GM13977 (cell line): Measurements from ENCODE around the gene DMD.

Source experiments
- DNase-seq: peaks from one replicate; pipeline ENCODE4 v3.0.0; 2012; ENCODE audit warnings: low spot score
- in situ Hi-C: fragments of 300-500 bp; cut with MboI; formaldehyde crosslinking; loops from one replicate; pipeline ENCODE4 v1.12.0; 2022; ENCODE audit warnings: low sequenced_read_pairs, low pct_unique_long_range_greater_than_20kb, mixed read lengths, inconsistent platforms; ENCODE audit not compliant: unreplicated experiment
- TF ChIP-seq, protein P1 (sequence below): IDR thresholded peaks from 2 replicates; pipeline ENCODE4 v1.5.1; 2012; ENCODE audit warnings: mild to moderate bottlenecking, control low read depth; ENCODE audit not compliant: insufficient read depth; ENCODE audit errors: extremely low read depth, missing control alignments

Gene DMD

DNA sequence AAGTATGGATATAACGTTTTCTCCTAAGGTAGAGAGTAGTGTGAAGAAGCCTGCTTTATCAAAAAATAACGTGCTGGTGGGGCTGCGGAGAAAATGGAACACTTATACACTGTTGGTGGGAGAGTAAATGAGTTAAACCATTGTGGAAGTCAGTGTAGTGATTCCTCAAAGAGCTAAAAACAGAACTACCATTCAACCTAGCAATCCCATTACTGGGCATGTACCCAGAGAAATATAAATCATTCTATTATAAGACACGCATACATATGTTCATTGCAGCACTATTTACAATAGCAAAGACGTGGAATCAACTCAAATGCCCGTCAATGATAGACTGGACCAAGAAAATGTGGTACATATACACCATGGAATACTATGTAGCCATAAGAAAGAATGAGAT is 196.4 kb downstream of the DMD start:
- no peak for DNase-seq
- in situ Hi-C loops = no loop called here
- TF ChIP-seq, protein P1, sequence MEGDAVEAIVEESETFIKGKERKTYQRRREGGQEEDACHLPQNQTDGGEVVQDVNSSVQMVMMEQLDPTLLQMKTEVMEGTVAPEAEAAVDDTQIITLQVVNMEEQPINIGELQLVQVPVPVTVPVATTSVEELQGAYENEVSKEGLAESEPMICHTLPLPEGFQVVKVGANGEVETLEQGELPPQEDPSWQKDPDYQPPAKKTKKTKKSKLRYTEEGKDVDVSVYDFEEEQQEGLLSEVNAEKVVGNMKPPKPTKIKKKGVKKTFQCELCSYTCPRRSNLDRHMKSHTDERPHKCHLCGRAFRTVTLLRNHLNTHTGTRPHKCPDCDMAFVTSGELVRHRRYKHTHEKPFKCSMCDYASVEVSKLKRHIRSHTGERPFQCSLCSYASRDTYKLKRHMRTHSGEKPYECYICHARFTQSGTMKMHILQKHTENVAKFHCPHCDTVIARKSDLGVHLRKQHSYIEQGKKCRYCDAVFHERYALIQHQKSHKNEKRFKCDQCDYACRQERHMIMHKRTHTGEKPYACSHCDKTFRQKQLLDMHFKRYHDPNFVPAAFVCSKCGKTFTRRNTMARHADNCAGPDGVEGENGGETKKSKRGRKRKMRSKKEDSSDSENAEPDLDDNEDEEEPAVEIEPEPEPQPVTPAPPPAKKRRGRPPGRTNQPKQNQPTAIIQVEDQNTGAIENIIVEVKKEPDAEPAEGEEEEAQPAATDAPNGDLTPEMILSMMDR = no peak

DNA sequence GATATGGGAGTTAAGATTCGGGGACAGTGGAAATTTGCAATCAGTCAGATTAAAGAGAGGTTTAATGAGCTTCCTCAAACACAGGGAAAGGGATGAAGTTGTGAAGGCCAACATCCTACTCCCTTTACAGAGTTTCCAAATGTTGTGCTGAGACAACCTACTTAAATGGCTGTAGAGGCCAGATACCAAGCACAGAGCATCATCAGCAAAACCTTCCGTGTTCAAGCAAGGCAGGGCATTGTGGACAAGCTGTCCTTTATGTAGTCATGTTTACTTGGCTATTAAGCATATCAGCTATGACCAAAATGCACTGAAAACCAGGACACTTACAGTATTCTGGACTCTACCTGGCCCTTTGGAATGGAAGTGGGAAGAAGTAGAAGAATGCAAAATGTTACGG is 197.3 kb downstream of the DMD start:
- in situ Hi-C loops = no loop called here
- TF ChIP-seq, protein P1 = no peak
- no peak for DNase-seq

DNA sequence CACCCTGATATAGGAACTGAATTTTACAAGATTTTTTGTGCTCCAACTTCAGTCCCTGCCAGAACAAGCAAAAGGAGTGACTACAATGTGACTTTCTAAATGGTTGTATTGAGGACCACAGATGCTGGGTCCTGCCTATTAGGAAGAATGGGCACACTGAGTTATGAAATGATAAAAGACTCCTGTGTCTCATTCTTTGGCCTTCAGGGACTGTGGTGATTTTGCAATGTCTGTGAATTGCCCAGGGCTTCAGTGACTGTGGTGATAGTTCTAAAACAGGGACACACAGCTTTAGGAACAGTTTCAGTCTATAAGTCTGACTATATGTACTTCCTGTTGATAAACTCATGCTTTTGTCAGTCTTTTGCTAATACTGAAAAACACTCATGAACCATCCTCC is 210.2 kb downstream of the DMD start:
- TF ChIP-seq, protein P1 = no peak
- no peak for DNase-seq
- in situ Hi-C loops = no loop called here

DNA sequence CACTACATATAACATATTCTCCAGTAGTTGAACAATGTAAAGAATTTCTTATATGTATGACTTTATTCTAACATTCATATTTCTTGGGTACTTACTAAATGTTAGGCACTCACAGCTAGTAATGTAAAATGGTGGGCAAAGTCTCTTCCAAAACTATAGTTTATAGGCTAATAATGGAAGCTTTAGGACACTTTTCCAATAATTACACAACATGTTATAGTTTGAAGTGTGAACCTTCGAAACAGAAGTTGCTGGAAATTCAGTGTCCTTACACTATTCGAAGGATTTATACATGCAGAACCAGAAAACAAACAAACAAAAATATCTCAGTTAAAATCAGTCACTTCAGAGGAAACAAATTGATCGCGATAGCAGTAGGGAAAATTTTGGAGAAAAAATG is 212.6 kb downstream of the DMD start:
- DNase-seq = no peak
- in situ Hi-C loops = no loop called here
- TF ChIP-seq, protein P1 = no peak

DNA sequence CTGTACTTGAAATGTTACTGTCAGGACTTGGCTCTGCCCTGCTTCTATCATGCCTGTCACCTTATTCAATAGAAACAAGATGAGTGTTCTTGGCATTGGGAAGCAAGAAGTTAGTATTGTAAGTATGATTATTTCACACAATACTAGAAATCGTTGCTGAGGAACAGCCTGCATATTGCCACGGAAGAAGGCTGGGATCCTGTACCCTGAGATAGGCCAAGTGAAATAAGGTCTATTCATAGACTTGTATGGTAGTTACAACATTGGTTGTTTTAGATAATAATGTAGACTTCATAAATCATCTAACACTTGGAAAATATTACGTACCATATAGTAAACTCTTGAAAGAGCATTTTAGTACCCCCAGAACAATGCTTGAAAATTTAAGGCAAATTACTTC is 215.9 kb downstream of the DMD start:
- TF ChIP-seq, protein P1 = no peak
- in situ Hi-C loops = no loop called here
- DNase-seq = no peak

DNA sequence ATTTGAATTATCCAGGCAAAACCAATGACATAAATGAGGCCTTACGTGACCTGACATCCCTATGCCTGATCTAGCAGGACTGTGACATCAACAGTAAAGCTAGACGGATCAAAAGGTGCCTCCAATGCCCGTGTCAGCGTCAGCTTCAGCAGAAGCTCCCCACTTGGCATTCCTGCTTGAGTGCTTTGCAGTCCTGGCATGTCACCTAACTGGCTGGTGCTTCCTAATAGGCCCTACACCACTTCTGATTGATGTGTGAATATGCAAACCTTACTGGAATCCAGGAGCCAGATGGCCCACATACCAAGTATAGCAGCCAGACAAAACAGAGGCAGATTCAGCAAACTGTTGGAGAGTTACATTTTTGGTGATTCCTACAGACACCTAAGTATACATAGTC is 224.2 kb downstream of the DMD start:
- DNase-seq = no peak
- TF ChIP-seq, protein P1 = no peak
- in situ Hi-C loops = no loop called here

DNA sequence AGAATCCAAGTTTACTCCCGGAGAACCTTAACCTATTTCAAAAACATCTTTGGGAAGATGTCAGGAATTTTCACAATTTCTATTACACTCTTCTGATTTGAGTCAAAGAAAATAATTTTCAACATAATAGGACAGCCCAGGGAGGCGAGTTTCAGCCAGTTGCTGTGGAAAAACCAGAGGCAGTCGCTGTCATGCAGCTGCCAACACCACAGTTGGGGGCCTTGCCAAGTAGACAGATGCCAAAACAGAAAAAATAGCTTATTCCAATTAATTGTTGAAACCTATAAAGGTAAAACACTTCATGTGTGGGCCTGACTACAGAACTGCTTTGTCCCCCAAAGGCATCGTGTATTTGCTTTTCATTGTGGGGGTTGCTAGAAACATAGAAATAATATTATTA is 225.8 kb downstream of the DMD start:
- DNase-seq = no peak
- TF ChIP-seq, protein P1 = no peak
- in situ Hi-C loops = no loop called here
